Suprapubic skin (tissue), 4 donors: ENCODE data around the gene SAC3D1. TPM values are rescaled to one million over a fixed set of nuclear protein-coding genes. Genes with fewer than 3 reads are reported as not detected.

Experiments used
- DNase-seq, 2 donors: peaks; one replicate each; pipeline ENCODE4 v3.0.0-alpha.2; 2019; ENCODE audit warnings: low spot score in 2 of 2
- H3K27ac ChIP-seq: fragments of 200-600 bp; sonication (generic); one replicate; pipeline ENCODE4 v1.5.1; 2019
- H3K27me3 ChIP-seq: fragments of 200-600 bp; sonication (generic); one replicate; pipeline ENCODE4 v1.5.1; 2019
- H3K36me3 ChIP-seq: fragments of 200-600 bp; sonication (generic); one replicate; pipeline ENCODE4 v1.5.1; 2019
- H3K4me1 ChIP-seq: fragments of 200-600 bp; sonication (generic); one replicate; pipeline ENCODE4 v1.5.1; 2019
- H3K4me3 ChIP-seq: fragments of 200-600 bp; sonication (generic); one replicate; pipeline ENCODE4 v1.5.1; 2019; ENCODE audit warnings: mild to moderate bottlenecking
- H3K9me3 ChIP-seq: fragments of 200-600 bp; sonication (generic); one replicate; pipeline ENCODE4 v1.5.1; 2019
- CTCF ChIP-seq, 2 donors: fragments of 200-600 bp in 1 of 2; fragments of 450-650 bp in 1 of 2; sonication (generic) in 1 of 2; IDR thresholded peaks; one replicate each; pipeline ENCODE4 v1.5.1; 2016 to 2019; ENCODE audit warnings: antibody characterized with exemption in 2 of 2, mild to moderate bottlenecking in 1 of 2, moderate library complexity in 1 of 2
- EP300 ChIP-seq: sonication (generic); formaldehyde crosslinking; IDR thresholded peaks from one replicate; pipeline ENCODE4 v1.6.1; 2017; ENCODE audit warnings: antibody characterized with exemption
- POLR2A ChIP-seq, 2 donors: fragments of 450-650 bp; IDR thresholded peaks; one replicate each; pipeline ENCODE4 v1.6.1; 2017; ENCODE audit warnings: antibody characterized with exemption in 2 of 2, mild to moderate bottlenecking in 2 of 2, moderate library complexity in 2 of 2
- POLR2AphosphoS5 ChIP-seq, 3 donors: sonication (generic); formaldehyde crosslinking; IDR thresholded peaks; one replicate each; pipeline ENCODE4 v1.6.1; 2017; ENCODE audit warnings: antibody characterized with exemption in 3 of 3
- WGBS: methylation state at CpG from one replicate; pipeline ENCODE4 v1.1.5; 2018; 5-methylcytosine and 5-hydroxymethylcytosine counted together
- total RNA-seq, 4 donors: library from RNA; depleted of rRNA; stranded (reverse); fragments of >200 nt; gene quantifications; one replicate each; pipeline ENCODE4 v1.1.0, GENCODE V29; 2016

SAC3D1 gene
- total RNA-seq, 4 donors from 2014 or later, result 8.7 to 16.5 (median 12.4) TPM

GRCh38 chr11:65008873-65009272, 32.1 kb upstream of the SAC3D1 start:
- Histone ChIP-seq H3K27ac (no peak overlapping the region), H3K9me3 (no peaks in the 10 kb centered on the region), H3K4me3 (no peak overlapping the region), H3K4me1 (peaks cover 7% of the 10 kb centered on the region), H3K27me3 (no peaks in the 10 kb centered on the region), H3K36me3 (no peaks in the 10 kb centered on the region)
- TF ChIP-seq POLR2AphosphoS5 (IDR thresholded peaks at IDR 0.05) (no peak), EP300 (no peak), CTCF (IDR thresholded peaks at IDR 0.05) (no peak), POLR2A (IDR thresholded peaks at IDR 0.05) (no peak)
- 85% methylated on average over 2 of the region's 2 CpGs for WGBS
- no peak for DNase-seq

GRCh38 chr11:65013130-65013887, 27.7 kb upstream of the SAC3D1 start:
- Histone ChIP-seq H3K4me1 (peaks cover 33% of the 10 kb centered on the region), H3K27me3 (no peaks in the 10 kb centered on the region), H3K9me3 (no peaks in the 10 kb centered on the region), H3K4me3 (peak overlapping the region; percentile 80), H3K27ac (peak overlapping the region; percentile 97), H3K36me3 (peaks cover 3% of the 10 kb centered on the region)
- TF ChIP-seq CTCF (IDR thresholded peaks at IDR 0.05) (peak; percentile 65 to 89), POLR2AphosphoS5 (IDR thresholded peaks at IDR 0.05) (peak in 1 of 3 donors; percentile 52), POLR2A (IDR thresholded peaks at IDR 0.05) (peak in 1 of 2 donors; percentile 41), EP300 (no peak)
- peak; percentile 96 to 98 for DNase-seq
- WGBS, result 14% methylated on average over 21 of the region's 22 CpGs

DNA sequence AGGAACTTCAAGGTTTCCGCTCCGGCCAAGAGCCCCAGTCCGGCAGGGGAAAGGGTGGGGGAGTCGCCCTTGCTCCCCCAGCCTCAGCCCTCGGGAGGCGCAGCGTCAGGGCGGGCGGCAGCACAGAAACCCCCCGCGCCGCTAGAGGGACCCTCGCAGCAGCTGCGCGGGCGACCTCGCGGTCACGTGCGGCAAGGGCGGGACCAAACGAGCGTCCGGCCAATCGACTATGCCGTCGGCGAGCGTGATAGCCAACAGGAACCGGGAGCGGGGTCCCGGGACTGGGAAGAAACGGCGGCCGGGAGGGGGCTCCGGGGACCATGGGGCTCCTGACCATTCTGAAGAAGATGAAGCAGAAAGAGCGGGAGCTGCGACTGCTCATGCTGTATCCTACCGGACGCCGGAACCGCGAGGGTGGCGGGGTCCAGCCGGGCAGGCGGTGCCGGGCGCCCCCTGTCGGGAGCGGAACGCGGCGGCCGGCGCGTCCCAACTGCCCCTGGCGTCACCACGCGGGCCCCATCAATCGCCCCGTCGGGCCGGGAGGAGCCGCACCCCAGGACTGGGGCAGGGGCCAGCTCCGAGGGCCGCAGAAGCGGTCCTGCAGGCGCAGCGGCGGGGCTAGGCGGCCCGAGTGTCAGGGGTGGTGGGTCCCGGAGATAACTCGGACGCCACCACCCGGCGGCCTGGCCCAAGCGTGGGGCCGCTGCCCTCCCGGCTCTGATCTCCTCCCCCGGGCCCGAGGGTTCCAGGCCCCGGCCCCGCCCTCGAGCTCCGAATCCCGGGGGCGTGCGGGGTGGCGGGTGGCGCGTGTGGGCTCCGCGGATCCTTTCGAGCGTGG, 26.9 kb upstream of the SAC3D1 start, which contains the start of gene ARL2:
ARL2 (plus strand) TSS at position 273 of the 838 bp plus-strand sequence; CDS start at position 321, 48 bp downstream.
- peak; percentile 95 for DNase-seq
- Histone ChIP-seq H3K36me3 (peaks cover 10% of the 10 kb centered on the region), H3K4me1 (peaks cover 33% of the 10 kb centered on the region), H3K4me3 (peak within 1 kb of the TSS; percentile 80), H3K27me3 (no peaks in the 10 kb centered on the region), H3K27ac (peak within 1 kb of the TSS; percentile 97), H3K9me3 (no peaks in the 10 kb centered on the region)
- TF ChIP-seq POLR2A (IDR thresholded peaks at IDR 0.05), result no peak
- no peak for TF ChIP-seq EP300
- TF ChIP-seq CTCF (IDR thresholded peaks at IDR 0.05), result peak; percentile 59 to 88
- no peak for TF ChIP-seq POLR2AphosphoS5 (IDR thresholded peaks at IDR 0.05)
- WGBS, result 7% methylated on average over 6 of the region's 96 CpGs

DNA sequence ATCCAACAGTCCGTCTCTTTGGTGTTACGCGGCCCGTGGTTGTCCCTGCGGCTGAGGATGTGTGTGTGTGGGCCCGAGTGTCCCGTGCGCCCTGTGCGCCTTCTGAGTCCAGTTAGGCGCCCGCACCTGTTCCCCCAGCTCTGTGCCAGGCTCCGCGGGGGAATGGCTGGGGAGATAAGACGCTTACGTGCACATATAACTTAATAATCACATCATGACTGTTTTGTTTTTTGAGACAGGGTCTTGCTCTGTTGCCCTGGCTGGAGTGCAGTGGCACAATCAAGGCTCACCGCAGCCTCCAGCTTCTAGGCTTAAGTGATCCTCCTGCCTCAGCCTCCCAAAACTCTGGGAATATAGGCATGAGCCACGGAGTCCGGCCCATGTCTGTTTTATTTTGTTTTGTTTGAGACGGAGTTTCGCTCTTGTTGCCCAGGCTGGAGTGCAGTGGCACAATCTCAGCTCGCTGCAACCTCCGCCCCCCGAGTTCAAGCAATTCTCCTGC, 26.2 kb upstream of the SAC3D1 start:
- 37% methylated on average over 20 of the region's 23 CpGs for WGBS
- peaks cover 33% of the 10 kb centered on the region for H3K4me1 ChIP-seq
- peaks cover 12% of the 10 kb centered on the region for H3K36me3 ChIP-seq
- H3K27me3 ChIP-seq, result no peaks in the 10 kb centered on the region
- H3K9me3 ChIP-seq, result no peaks in the 10 kb centered on the region
- H3K27ac ChIP-seq, result peak overlapping the region; percentile 97
- DNase-seq, result peak in 1 of 2 donors; percentile 72
- peak overlapping the region; percentile 80 for H3K4me3 ChIP-seq
- TF ChIP-seq POLR2AphosphoS5 (IDR thresholded peaks at IDR 0.05) (no peak), POLR2A (IDR thresholded peaks at IDR 0.05) (no peak), EP300 (no peak), CTCF (IDR thresholded peaks at IDR 0.05) (no peak)
